Measurements from ENCODE around the gene PPP4R3A. TPM values are rescaled to one million over a fixed set of nuclear protein-coding genes. Genes with fewer than 3 reads are reported as not detected.

Gene PPP4R3A
- total and polyA plus RNA-seq, 4 donors = 72.5 to 83.7 (median 78.8) TPM

DNA sequence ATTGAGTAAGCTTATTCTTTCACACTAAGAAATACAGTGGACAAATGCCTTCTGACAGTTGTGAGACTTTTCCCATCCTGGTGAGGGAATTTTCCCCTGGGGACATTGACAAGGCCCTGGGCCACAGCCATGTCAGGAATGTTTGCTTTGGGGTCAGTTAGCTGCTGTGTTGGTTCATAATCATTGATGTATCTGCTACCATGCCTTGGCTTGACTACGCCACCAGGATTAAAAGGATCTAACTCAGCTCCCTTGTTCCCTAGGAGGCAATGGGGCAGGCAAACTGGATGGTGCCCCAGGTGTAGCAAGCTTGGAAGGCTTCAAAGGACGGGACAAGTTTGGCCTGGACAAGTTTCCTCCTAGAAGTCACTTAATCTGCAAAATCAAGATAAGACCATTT, 89.4 kb downstream of the PPP4R3A start:
- no peaks in the 10 kb centered on the region for H3K9me3 ChIP-seq (ENCODE audit: control insufficient read depth, insufficient read depth, low read length)
- WGBS (ENCODE audit: insufficient coverage) = 71% methylated on average over 1 of the region's 2 CpGs
- H3K4me1 ChIP-seq (ENCODE audit: control insufficient read depth, insufficient read depth, low read length) = peaks cover 21% of the 10 kb centered on the region
- H3K36me3 ChIP-seq (ENCODE audit: control insufficient read depth, insufficient read depth, low read length) = no peaks in the 10 kb centered on the region
- no peak overlapping the region for H3K4me3 ChIP-seq (ENCODE audit: low read depth, low read length)
- no peak overlapping the region for H3K27ac ChIP-seq (ENCODE audit: low read depth, low read length)
- peaks cover 2% of the 10 kb centered on the region for H3K27me3 ChIP-seq (ENCODE audit: control insufficient read depth, insufficient read depth, low read length)
- DNase-seq (ENCODE audit: low read depth in 4 of 6, low spot score in 6 of 6) = no peak

- DNase-seq (ENCODE audit: low read depth in 4 of 6, low spot score in 6 of 6) = no peak
- Histone ChIP-seq H3K9me3 (ENCODE audit: control insufficient read depth, insufficient read depth, low read length) (no peaks in the 10 kb centered on the region), H3K36me3 (ENCODE audit: control insufficient read depth, insufficient read depth, low read length) (no peaks in the 10 kb centered on the region), H3K27me3 (ENCODE audit: control insufficient read depth, insufficient read depth, low read length) (peaks cover 2% of the 10 kb centered on the region), H3K4me3 (ENCODE audit: low read depth, low read length) (no peak overlapping the region), H3K4me1 (ENCODE audit: control insufficient read depth, insufficient read depth, low read length) (peaks cover 30% of the 10 kb centered on the region), H3K27ac (ENCODE audit: low read depth, low read length) (no peak overlapping the region)
- 63% methylated on average over 2 of the region's 3 CpGs for WGBS (ENCODE audit: insufficient coverage)
Measured at GRCh38 chr14:91419451-91419850, 90.7 kb downstream of the PPP4R3A start.

DNA sequence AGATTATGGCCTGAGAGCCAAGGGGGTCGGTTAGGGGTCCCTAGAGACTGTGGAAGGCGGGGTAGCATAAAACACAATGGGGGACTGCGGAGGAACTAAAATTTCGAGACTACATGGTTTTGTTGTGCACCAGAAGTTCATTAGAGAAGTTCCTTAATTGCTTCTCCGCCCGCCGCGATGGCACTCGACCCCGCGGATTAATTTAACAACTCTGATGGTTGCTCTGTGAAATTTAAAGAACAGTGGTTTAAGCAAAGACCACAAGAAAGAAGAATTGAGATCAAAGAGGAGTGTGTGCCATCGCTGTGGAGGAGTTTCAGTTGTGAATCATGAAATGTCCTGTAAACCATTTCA, 91.1 kb downstream of the PPP4R3A start:
- Histone ChIP-seq H3K27ac (ENCODE audit: low read depth, low read length) (no peak overlapping the region), H3K4me1 (ENCODE audit: control insufficient read depth, insufficient read depth, low read length) (peaks cover 31% of the 10 kb centered on the region), H3K27me3 (ENCODE audit: control insufficient read depth, insufficient read depth, low read length) (peaks cover 2% of the 10 kb centered on the region), H3K9me3 (ENCODE audit: control insufficient read depth, insufficient read depth, low read length) (no peaks in the 10 kb centered on the region), H3K36me3 (ENCODE audit: control insufficient read depth, insufficient read depth, low read length) (no peaks in the 10 kb centered on the region), H3K4me3 (ENCODE audit: low read depth, low read length) (peak overlapping the region; percentile 31)
- WGBS (ENCODE audit: insufficient coverage) = 54% methylated on average over 11 of the region's 12 CpGs
- DNase-seq (ENCODE audit: low read depth in 4 of 6, low spot score in 6 of 6) = no peak

DNA sequence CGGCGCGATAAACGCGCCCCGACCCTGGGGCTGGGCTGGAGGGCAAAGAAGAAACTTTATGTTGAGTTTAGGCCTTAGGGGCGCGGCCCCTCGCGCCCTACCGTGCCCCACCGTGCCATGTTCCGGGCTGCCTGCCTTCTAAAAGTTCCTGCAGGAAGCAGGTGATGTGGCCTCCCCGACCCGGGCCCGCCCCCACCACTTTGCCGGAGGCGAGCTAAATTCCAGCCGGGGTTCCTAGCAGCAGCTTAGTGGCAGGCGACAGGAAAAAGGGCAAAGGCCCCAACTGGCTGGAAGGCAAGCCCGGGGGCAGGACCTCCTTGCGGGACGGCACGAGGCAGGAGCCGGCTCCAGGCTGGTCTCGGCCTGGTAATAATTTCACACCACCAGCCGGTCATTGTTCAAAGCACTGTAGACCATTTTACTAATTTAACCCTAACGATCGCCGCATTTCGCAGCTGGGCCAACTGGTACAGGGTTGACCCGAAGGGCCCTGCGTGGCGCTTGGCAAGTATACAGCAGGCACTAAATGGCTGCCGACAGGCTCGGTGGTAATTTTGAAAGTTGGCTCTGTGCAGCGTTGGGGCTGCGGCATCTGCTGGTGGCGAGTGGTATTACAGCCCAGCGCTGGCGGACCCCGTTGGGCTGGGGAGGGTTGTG, 91.6 kb downstream of the PPP4R3A start:
- under 1% methylated on average over 37 of the region's 42 CpGs for WGBS (ENCODE audit: insufficient coverage)
- no peak overlapping the region for H3K27ac ChIP-seq (ENCODE audit: low read depth, low read length)
- peaks cover 2% of the 10 kb centered on the region for H3K27me3 ChIP-seq (ENCODE audit: control insufficient read depth, insufficient read depth, low read length)

DNA sequence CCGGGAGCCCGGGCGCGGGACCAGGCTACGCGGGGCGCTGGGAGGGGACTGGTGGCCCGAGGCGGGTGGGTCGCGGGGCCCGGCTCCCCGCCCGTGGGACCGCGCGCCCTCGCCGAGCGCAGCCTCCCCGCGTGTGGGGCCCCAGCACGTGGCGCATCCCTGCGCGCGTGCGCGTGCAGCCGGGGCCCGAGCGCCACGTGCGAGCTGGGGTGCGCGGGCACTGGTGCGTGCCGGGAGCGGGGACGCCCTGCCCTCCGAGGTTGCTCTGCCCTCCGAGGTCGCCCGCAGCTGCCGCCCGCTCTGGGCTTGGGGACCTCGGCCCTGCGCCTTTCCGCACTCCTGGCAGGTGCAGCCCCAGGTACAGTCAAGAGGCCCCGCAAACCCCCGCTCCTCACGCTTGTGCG, 92.1 kb downstream of the PPP4R3A start:
- 0% methylated on average over 53 of the region's 53 CpGs for whole genome bisulfite sequencing (ENCODE audit: insufficient coverage)
- peak overlapping the region; percentile 31 for H3K4me3 ChIP-seq (ENCODE audit: low read depth, low read length)
- peaks cover 2% of the 10 kb centered on the region for H3K27me3 ChIP-seq (ENCODE audit: control insufficient read depth, insufficient read depth, low read length)
- no peak overlapping the region for H3K27ac ChIP-seq (ENCODE audit: low read depth, low read length)
- H3K4me1 ChIP-seq (ENCODE audit: control insufficient read depth, insufficient read depth, low read length) = peaks cover 34% of the 10 kb centered on the region
- peak in 2 of 6 donors; percentile 75 to 76 for DNase-seq (ENCODE audit: low read depth in 4 of 6, low spot score in 6 of 6)
- H3K9me3 ChIP-seq (ENCODE audit: control insufficient read depth, insufficient read depth, low read length) = no peaks in the 10 kb centered on the region
- H3K36me3 ChIP-seq (ENCODE audit: control insufficient read depth, insufficient read depth, low read length) = no peaks in the 10 kb centered on the region

More for the DNA sequence above, 91.6 kb downstream of the PPP4R3A start:
- Histone ChIP-seq H3K36me3 (ENCODE audit: control insufficient read depth, insufficient read depth, low read length) (no peaks in the 10 kb centered on the region), H3K4me1 (ENCODE audit: control insufficient read depth, insufficient read depth, low read length) (peaks cover 33% of the 10 kb centered on the region), H3K4me3 (ENCODE audit: low read depth, low read length) (peak overlapping the region; percentile 31), H3K9me3 (ENCODE audit: control insufficient read depth, insufficient read depth, low read length) (no peaks in the 10 kb centered on the region)
- peak in 2 of 6 donors; percentile 85 to 86 for DNase-seq (ENCODE audit: low read depth in 4 of 6, low spot score in 6 of 6)

DNA sequence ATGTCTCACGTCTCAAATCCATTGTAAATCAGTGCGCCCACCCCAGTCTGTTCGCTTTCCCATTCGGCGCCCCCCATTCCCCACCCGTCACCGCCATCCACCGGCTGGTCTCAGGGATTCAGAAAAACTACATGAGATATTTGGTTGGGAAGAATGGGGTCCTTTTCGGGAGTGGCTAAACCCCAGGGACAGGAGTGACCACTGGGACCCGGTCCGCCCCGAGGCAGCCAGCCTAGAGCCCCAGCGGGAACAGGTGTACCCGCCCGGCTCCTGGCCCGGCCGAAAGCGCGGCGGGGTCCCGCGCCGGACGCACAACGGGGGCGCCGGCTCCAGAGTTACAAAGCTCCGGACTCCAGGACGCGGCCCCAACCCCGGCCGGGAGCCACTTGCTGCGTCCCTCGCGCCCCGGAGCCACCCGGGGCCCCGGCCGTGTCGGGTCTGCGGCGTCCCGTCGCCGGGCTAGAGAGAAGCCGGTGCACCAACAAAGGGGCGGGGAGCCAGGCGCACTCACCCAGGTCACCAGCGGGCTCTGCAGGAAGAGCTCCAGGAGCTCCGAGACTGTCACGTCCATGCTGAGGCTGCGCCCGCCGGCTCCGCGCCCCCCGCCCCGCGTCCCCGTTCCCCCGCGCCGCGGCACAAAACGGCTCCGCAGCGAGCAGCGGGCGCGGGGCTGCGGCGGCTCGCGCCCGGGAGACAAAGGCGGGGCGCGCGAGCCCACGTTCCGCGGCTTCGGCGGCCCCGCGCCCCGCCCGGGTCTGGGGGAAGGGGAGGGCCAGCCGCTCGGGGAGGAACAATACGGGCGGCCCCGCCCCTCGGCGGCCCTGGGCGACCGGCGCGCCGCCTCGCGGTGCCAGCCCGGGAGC, 92.8 kb downstream of the PPP4R3A start, which contains the start of gene CCDC88C:
TSS of gene CCDC88C (minus strand) at position 701 of the 863 bp plus-strand sequence. CDS start at position 571, 130 bp downstream.
- Histone ChIP-seq H3K9me3 (ENCODE audit: control insufficient read depth, insufficient read depth, low read length) (no peaks in the 10 kb centered on the region), H3K27me3 (ENCODE audit: control insufficient read depth, insufficient read depth, low read length) (peaks cover 2% of the 10 kb centered on the region), H3K36me3 (ENCODE audit: control insufficient read depth, insufficient read depth, low read length) (no peaks in the 10 kb centered on the region), H3K27ac (ENCODE audit: low read depth, low read length) (peak within 1 kb of the TSS; percentile 16), H3K4me1 (ENCODE audit: control insufficient read depth, insufficient read depth, low read length) (peaks cover 34% of the 10 kb centered on the region), H3K4me3 (ENCODE audit: low read depth, low read length) (peak within 1 kb of the TSS; percentile 54)
- DNase-seq (ENCODE audit: low read depth in 4 of 6, low spot score in 6 of 6) = peak in 2 of 6 donors; percentile 81 to 85
- WGBS (ENCODE audit: insufficient coverage) = under 1% methylated on average over 98 of the region's 103 CpGs

- DNase-seq (ENCODE audit: low read depth in 4 of 6, low spot score in 6 of 6) = no peak
- Histone ChIP-seq H3K27me3 (ENCODE audit: control insufficient read depth, insufficient read depth, low read length) (peaks cover 2% of the 10 kb centered on the region), H3K9me3 (ENCODE audit: control insufficient read depth, insufficient read depth, low read length) (no peaks in the 10 kb centered on the region), H3K36me3 (ENCODE audit: control insufficient read depth, insufficient read depth, low read length) (no peaks in the 10 kb centered on the region), H3K27ac (ENCODE audit: low read depth, low read length) (peak overlapping the region; percentile 16), H3K4me1 (ENCODE audit: control insufficient read depth, insufficient read depth, low read length) (peaks cover 34% of the 10 kb centered on the region), H3K4me3 (ENCODE audit: low read depth, low read length) (peak overlapping the region; percentile 54)
- 8% methylated on average over 15 of the region's 19 CpGs for WGBS (ENCODE audit: insufficient coverage)
Measured at GRCh38 chr14:91416744-91417119, 93.4 kb downstream of the PPP4R3A start.

DNA sequence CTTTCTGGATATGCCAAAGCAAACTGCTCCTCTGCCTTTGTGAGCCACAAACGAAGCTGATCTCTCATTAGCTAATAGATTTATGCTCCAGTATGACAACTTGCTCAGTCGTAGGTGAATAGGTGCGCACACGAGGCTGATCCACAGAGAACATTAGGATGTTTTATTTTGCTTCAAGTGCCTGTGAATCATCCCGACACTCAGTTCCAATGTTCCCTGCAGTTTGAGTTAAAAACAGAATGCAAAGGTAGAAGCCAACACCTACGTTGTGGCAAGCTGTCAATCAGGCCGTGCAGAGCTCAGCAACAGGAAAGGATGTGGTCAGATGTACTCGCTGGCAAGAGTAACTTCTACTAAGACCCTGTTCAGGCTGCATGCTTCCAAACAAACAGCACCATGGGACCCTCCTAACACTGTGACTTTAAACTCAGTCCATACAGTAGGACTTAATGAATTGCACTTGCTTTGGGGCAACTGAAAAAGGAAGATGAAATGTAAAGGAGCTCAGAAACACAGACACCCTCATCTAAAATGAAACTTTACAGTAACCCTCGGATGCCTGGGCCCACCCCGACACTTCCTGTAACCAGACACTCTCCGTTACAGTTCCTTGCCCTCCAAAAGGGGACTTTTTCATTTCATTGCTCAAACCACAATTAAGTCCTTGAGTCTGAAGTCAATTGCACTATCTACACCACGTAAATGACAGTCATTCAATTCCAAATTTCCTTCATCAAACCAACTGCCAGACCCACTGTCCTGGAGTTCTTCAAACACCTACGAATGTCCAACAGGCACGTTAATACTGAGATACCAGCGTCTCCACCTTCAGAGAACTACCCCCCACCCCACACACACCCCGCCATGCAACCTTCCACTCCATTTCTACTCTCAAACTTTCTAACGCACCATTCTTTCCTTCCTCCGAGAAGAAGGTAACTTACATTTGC, 94.0 kb downstream of the PPP4R3A start:
- Histone ChIP-seq H3K4me3 (ENCODE audit: low read depth, low read length) (peak overlapping the region; percentile 54), H3K27ac (ENCODE audit: low read depth, low read length) (peak overlapping the region; percentile 16), H3K9me3 (ENCODE audit: control insufficient read depth, insufficient read depth, low read length) (no peaks in the 10 kb centered on the region), H3K36me3 (ENCODE audit: control insufficient read depth, insufficient read depth, low read length) (no peaks in the 10 kb centered on the region), H3K27me3 (ENCODE audit: control insufficient read depth, insufficient read depth, low read length) (peaks cover 2% of the 10 kb centered on the region), H3K4me1 (ENCODE audit: control insufficient read depth, insufficient read depth, low read length) (peaks cover 34% of the 10 kb centered on the region)
- WGBS (ENCODE audit: insufficient coverage) = 38% methylated on average over 17 of the region's 18 CpGs
- DNase-seq (ENCODE audit: low read depth in 4 of 6, low spot score in 6 of 6) = peak in 1 of 6 donors; percentile 26

DNA sequence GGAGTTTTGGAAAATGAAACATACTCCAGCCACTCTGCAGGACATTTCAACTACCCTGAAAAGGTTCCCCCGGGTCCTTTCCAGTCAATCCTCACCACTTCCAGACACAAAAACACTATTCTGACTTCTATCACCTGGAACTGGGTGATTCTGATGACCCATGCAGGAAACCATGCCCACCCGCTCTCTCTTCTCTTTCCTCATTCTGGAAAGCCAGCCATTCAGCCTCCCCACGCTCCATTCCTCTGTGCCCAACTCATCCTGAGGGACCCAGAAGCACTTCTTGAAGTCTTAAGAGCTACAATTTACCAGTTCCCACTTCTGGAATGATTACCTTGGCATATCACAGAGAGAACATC, 95.7 kb downstream of the PPP4R3A start:
- Histone ChIP-seq H3K9me3 (ENCODE audit: control insufficient read depth, insufficient read depth, low read length) (no peaks in the 10 kb centered on the region), H3K27me3 (ENCODE audit: control insufficient read depth, insufficient read depth, low read length) (peaks cover 2% of the 10 kb centered on the region), H3K36me3 (ENCODE audit: control insufficient read depth, insufficient read depth, low read length) (no peaks in the 10 kb centered on the region), H3K27ac (ENCODE audit: low read depth, low read length) (peak overlapping the region; percentile 71), H3K4me1 (ENCODE audit: control insufficient read depth, insufficient read depth, low read length) (peaks cover 34% of the 10 kb centered on the region), H3K4me3 (ENCODE audit: low read depth, low read length) (no peak overlapping the region)
- DNase-seq (ENCODE audit: low read depth in 4 of 6, low spot score in 6 of 6) = no peak
- 84% methylated on average over 3 of the region's 3 CpGs for WGBS (ENCODE audit: insufficient coverage)
